Glutamatergic neuron (in vitro differentiated cells): ENCODE data around the gene VTCN1. TPM values are rescaled to one million over a fixed set of nuclear protein-coding genes. Genes with fewer than 3 reads are reported as not detected.
A peak's percentile ranks its signal among the peaks of the same experiment; 100 is the strongest.

Experiments
- DNase-seq: peaks from one replicate; pipeline ENCODE4 v3.0.0; 2022
- H3K27ac Mint-ChIP-seq: one replicate; pipeline ENCODE4 v1.8.0; 2020; ENCODE audit warnings: mild to moderate bottlenecking, mixed read lengths, inconsistent platforms; ENCODE audit not compliant: unreplicated experiment
- H3K27me3 Mint-ChIP-seq: one replicate; pipeline ENCODE4 v1.8.0; 2020; ENCODE audit warnings: mild to moderate bottlenecking, moderate library complexity, mixed read lengths, inconsistent platforms; ENCODE audit not compliant: unreplicated experiment
- H3K36me3 Mint-ChIP-seq: one replicate; pipeline ENCODE4 v1.8.0; 2020; ENCODE audit warnings: mild to moderate bottlenecking, mixed read lengths, inconsistent platforms; ENCODE audit not compliant: unreplicated experiment
- H3K4me1 Mint-ChIP-seq: one replicate; pipeline ENCODE4 v1.8.0; 2020; ENCODE audit warnings: mild to moderate bottlenecking, low read depth, mixed read lengths, inconsistent platforms; ENCODE audit not compliant: unreplicated experiment
- H3K4me3 Mint-ChIP-seq: one replicate; pipeline ENCODE4 v1.8.0; 2020; ENCODE audit warnings: mild to moderate bottlenecking, mixed read lengths, inconsistent platforms; ENCODE audit not compliant: unreplicated experiment
- H3K9me3 Mint-ChIP-seq: one replicate; pipeline ENCODE4 v1.8.0; 2020; ENCODE audit warnings: mild to moderate bottlenecking, moderate library complexity, mixed read lengths, inconsistent platforms; ENCODE audit not compliant: unreplicated experiment
- total RNA-seq: library from RNA; stranded (reverse); fragmentation: NEBNext Ultra II Directional; extraction: Animal tissue kit (Norgen Biotek cat#: 25700); gene quantifications from one replicate; pipeline ENCODE4 v1.2.1, GENCODE V29; 2021; ENCODE audit not compliant: unreplicated experiment
- TF ChIP-seq, protein P1 (sequence below): fragments of 200-600 bp; sonication (generic); IDR thresholded peaks from one replicate; pipeline ENCODE4 v1.5.0; 2021; ENCODE audit not compliant: partially characterized antibody, unreplicated experiment

VTCN1 gene
- total RNA-seq, 1 donor from 2014 or later: not detected

GRCh38 chr1:117116090-117116783, 94.5 kb downstream of the VTCN1 start:
- no peak for DNase-seq
- peaks cover 2% of the 10 kb centered on the region for H3K27me3 Mint-ChIP-seq
- H3K4me1 Mint-ChIP-seq: peaks cover 20% of the 10 kb centered on the region
- no peak overlapping the region for H3K4me3 Mint-ChIP-seq
- peak overlapping the region; percentile 50 for H3K27ac Mint-ChIP-seq
- peaks cover 9% of the 10 kb centered on the region for H3K9me3 Mint-ChIP-seq
- TF ChIP-seq, protein P1, sequence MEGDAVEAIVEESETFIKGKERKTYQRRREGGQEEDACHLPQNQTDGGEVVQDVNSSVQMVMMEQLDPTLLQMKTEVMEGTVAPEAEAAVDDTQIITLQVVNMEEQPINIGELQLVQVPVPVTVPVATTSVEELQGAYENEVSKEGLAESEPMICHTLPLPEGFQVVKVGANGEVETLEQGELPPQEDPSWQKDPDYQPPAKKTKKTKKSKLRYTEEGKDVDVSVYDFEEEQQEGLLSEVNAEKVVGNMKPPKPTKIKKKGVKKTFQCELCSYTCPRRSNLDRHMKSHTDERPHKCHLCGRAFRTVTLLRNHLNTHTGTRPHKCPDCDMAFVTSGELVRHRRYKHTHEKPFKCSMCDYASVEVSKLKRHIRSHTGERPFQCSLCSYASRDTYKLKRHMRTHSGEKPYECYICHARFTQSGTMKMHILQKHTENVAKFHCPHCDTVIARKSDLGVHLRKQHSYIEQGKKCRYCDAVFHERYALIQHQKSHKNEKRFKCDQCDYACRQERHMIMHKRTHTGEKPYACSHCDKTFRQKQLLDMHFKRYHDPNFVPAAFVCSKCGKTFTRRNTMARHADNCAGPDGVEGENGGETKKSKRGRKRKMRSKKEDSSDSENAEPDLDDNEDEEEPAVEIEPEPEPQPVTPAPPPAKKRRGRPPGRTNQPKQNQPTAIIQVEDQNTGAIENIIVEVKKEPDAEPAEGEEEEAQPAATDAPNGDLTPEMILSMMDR: no peak
- no peaks in the 10 kb centered on the region for H3K36me3 Mint-ChIP-seq

- no peak for DNase-seq
- H3K27me3 Mint-ChIP-seq: peaks cover 2% of the 10 kb centered on the region
- no peak overlapping the region for H3K4me3 Mint-ChIP-seq
- no peaks in the 10 kb centered on the region for H3K36me3 Mint-ChIP-seq
- peaks cover 7% of the 10 kb centered on the region for H3K9me3 Mint-ChIP-seq
- H3K27ac Mint-ChIP-seq: no peak overlapping the region
- H3K4me1 Mint-ChIP-seq: peaks cover 11% of the 10 kb centered on the region
- TF ChIP-seq, protein P1: no peak
These were observed 95.8 kb downstream of the VTCN1 start for GRCh38 chr1:117114877-117115276.

- DNase-seq: no peak
- Mint-ChIP-seq H3K4me1 (peaks cover 11% of the 10 kb centered on the region), H3K36me3 (peaks cover 4% of the 10 kb centered on the region), H3K9me3 (peaks cover 5% of the 10 kb centered on the region), H3K4me3 (no peak overlapping the region), H3K27me3 (peaks cover 7% of the 10 kb centered on the region), H3K27ac (no peak overlapping the region)
- TF ChIP-seq, protein P1: no peak
These were observed 97.5 kb downstream of the VTCN1 start for GRCh38 chr1:117113199-117113598.

GRCh38 chr1:117112047-117112717, 98.5 kb downstream of the VTCN1 start:
- Mint-ChIP-seq H3K4me3 (no peak overlapping the region), H3K36me3 (peaks cover 7% of the 10 kb centered on the region), H3K27ac (no peak overlapping the region), H3K4me1 (peaks cover 9% of the 10 kb centered on the region), H3K9me3 (peaks cover 1% of the 10 kb centered on the region), H3K27me3 (peaks cover 9% of the 10 kb centered on the region)
- no peak for DNase-seq
- TF ChIP-seq, protein P1: no peak

GRCh38 chr1:117110774-117111173, 100.0 kb downstream of the VTCN1 start:
- no peak for DNase-seq
- peaks cover 1% of the 10 kb centered on the region for H3K9me3 Mint-ChIP-seq
- H3K27ac Mint-ChIP-seq: no peak overlapping the region
- no peak overlapping the region for H3K4me3 Mint-ChIP-seq
- H3K4me1 Mint-ChIP-seq: peaks cover 4% of the 10 kb centered on the region
- TF ChIP-seq, protein P1: no peak
- peaks cover 9% of the 10 kb centered on the region for H3K27me3 Mint-ChIP-seq
- peaks cover 7% of the 10 kb centered on the region for H3K36me3 Mint-ChIP-seq
